ENCODE results near the gene CNOT10.

- TF ChIP-seq SIN3A (IDR thresholded peaks at IDR 0.05; ENCODE audit: borderline replicate concordance, insufficient read depth, low read depth, low read length) (no peak), POLR2AphosphoS5 (IDR thresholded peaks at IDR 0.05; ENCODE audit: low read depth, low read length) (no peak), CTCF (IDR thresholded peaks at IDR 0.05) (no peak), REST (IDR thresholded peaks at IDR 0.05; ENCODE audit: insufficient read depth in 1 of 2, low read depth in 2 of 2, low read length in 1 of 2) (no peak), TCF7L2 (IDR thresholded peaks at IDR 0.05; ENCODE audit: low read depth, low read length) (no peak)
Observed at GRCh38 chr3:32791833-32792232, 106.8 kb downstream of the CNOT10 start.

Measured in Panc1 (cell line).